GM23338 (cell line): ENCODE data around the gene DOCK4. TPM values are rescaled to one million over a fixed set of nuclear protein-coding genes. Genes with fewer than 3 reads are reported as not detected.
"Not testable (repeated sequence)": the region's sequence is repeated elsewhere in the genome, so short reads cannot be mapped to it uniquely, and the experiment has no call there.

Experiments
- ATAC-seq: fragments of 200-7000 bp; cut with Tn5 transposase; 3 replicates; pipeline ENCODE4 v1.9.1; 2020
- DNase-seq: peaks from one replicate; pipeline ENCODE4 v3.0.0-alpha.2; 2015; ENCODE audit warnings: low spot score
- H2AFZ ChIP-seq: fragments of 200-600 bp; sonication (generic); 2 replicates; pipeline ENCODE4 v1.8.0; 2016; ENCODE audit warnings: antibody characterized with exemption, mild to moderate bottlenecking, moderate library complexity
- H3F3A ChIP-seq: fragments of 200-600 bp; sonication (generic); replicated peaks from 2 replicates; pipeline ENCODE4 v1.8.0; 2017; ENCODE audit warnings: antibody characterized with exemption, mixed run types, low read depth
- H3K27ac ChIP-seq: fragments of 200-600 bp; sonication (generic); 2 replicates; pipeline ENCODE4 v1.6.1; 2016; ENCODE audit warnings: low read depth
- H3K27me3 ChIP-seq: fragments of 200-600 bp; sonication (generic); 2 replicates; pipeline ENCODE4 v1.8.0; 2016; ENCODE audit warnings: mild to moderate bottlenecking, mixed run types, moderate library complexity; ENCODE audit not compliant: insufficient read depth
- H3K36me3 ChIP-seq: fragments of 200-600 bp; sonication (generic); 2 replicates; pipeline ENCODE4 v1.8.0; 2016; ENCODE audit warnings: mild to moderate bottlenecking; ENCODE audit not compliant: insufficient read depth
- H3K4me1 ChIP-seq: fragments of 200-600 bp; sonication (generic); 2 replicates; pipeline ENCODE4 v1.8.0; 2016; ENCODE audit warnings: mild to moderate bottlenecking, moderate library complexity; ENCODE audit not compliant: insufficient read depth
- H3K4me2 ChIP-seq: fragments of 200-600 bp; sonication (generic); 2 replicates; pipeline ENCODE4 v1.7.1; 2017; ENCODE audit warnings: mixed run types
- H3K4me3 ChIP-seq: fragments of 200-600 bp; sonication (generic); 2 replicates; pipeline ENCODE4 v1.6.1; 2016; ENCODE audit warnings: mixed run types
- H3K79me2 ChIP-seq: fragments of 200-600 bp; sonication (generic); replicated peaks from 2 replicates; pipeline ENCODE4 v1.8.0; 2017; ENCODE audit warnings: mild to moderate bottlenecking; ENCODE audit not compliant: insufficient read depth
- H3K9me2 ChIP-seq: fragments of 200-600 bp; sonication (generic); 2 replicates; pipeline ENCODE4 v1.8.0; 2017; ENCODE audit not compliant: insufficient read depth
- H4K20me1 ChIP-seq: fragments of 200-600 bp; sonication (generic); replicated peaks from 2 replicates; pipeline ENCODE4 v1.8.0; 2017; ENCODE audit warnings: mild to moderate bottlenecking; ENCODE audit not compliant: insufficient read depth
- H3K27ac Mint-ChIP-seq: 2 replicates; pipeline ENCODE4 v1.8.0; 2020; ENCODE audit warnings: inconsistent platforms, mild to moderate bottlenecking, moderate library complexity, mixed read lengths
- H3K27me3 Mint-ChIP-seq: 3 replicates; pipeline ENCODE4 v1.8.0; 2022; ENCODE audit warnings: low read depth, mild to moderate bottlenecking, moderate library complexity, mixed read lengths, inconsistent platforms; ENCODE audit not compliant: insufficient read depth, poor library complexity
- H3K36me3 Mint-ChIP-seq: 3 replicates; pipeline ENCODE4 v1.8.0; 2021; ENCODE audit warnings: low read depth, mild to moderate bottlenecking, inconsistent platforms, moderate library complexity, mixed read lengths
- H3K4me1 Mint-ChIP-seq: 3 replicates; pipeline ENCODE4 v1.8.0; 2020; ENCODE audit warnings: mild to moderate bottlenecking, inconsistent platforms, mixed read lengths
- H3K4me3 Mint-ChIP-seq: 3 replicates; pipeline ENCODE4 v1.8.0; 2021; ENCODE audit warnings: moderate library complexity, mild to moderate bottlenecking, inconsistent platforms, mixed read lengths
- H3K9me3 Mint-ChIP-seq: 3 replicates; pipeline ENCODE4 v1.8.0; 2020; ENCODE audit warnings: moderate library complexity, mild to moderate bottlenecking, inconsistent platforms, mixed read lengths
- CREB1 ChIP-seq: fragments of 250-450 bp; sonication (Bioruptor Pico); IDR thresholded peaks from 2 replicates; pipeline ENCODE4 v1.5.0; 2020; ENCODE audit warnings: low read depth, mild to moderate bottlenecking, moderate library complexity
- EZH2 ChIP-seq: fragments of 200-600 bp; sonication (generic); IDR thresholded peaks from one replicate; pipeline ENCODE4 v1.8.0; 2017; ENCODE audit warnings: antibody characterized with exemption, mild to moderate bottlenecking, low read depth; ENCODE audit not compliant: unreplicated experiment
- EZH2phosphoT487 ChIP-seq: fragments of 200-600 bp; sonication (generic); IDR thresholded peaks from one replicate; pipeline ENCODE4 v1.8.1; 2018; ENCODE audit warnings: antibody characterized with exemption; ENCODE audit not compliant: unreplicated experiment
- NANOG ChIP-seq: IDR thresholded peaks from 2 replicates; pipeline ENCODE4 v1.6.1; 2016; ENCODE audit warnings: antibody characterized with exemption, borderline replicate concordance
- POLR2AphosphoS5 ChIP-seq: IDR thresholded peaks from 2 replicates; pipeline ENCODE4 v1.6.1; 2016; ENCODE audit warnings: antibody characterized with exemption, low read depth
- ZNF114 ChIP-seq: fragments of 250-450 bp; sonication (Bioruptor Pico); IDR thresholded peaks from 2 replicates; pipeline ENCODE4 v1.5.0; 2020; ENCODE audit warnings: mild to moderate bottlenecking, moderate library complexity
- ZNF331 ChIP-seq: fragments of 250-450 bp; sonication (Bioruptor Pico); IDR thresholded peaks from 2 replicates; pipeline ENCODE4 v1.5.0; 2020; ENCODE audit warnings: low read depth, mild to moderate bottlenecking, moderate library complexity
- ZNF462 ChIP-seq: fragments of 250-450 bp; sonication (Bioruptor Pico); IDR thresholded peaks from 2 replicates; pipeline ENCODE4 v1.5.0; 2020; ENCODE audit warnings: mild to moderate bottlenecking, moderate library complexity
- polyA plus RNA-seq: library from polyadenylated mRNA; unstranded; fragments of >200 nt; fragmentation: Nextera tagmentation; extraction: Ambion mirVana; gene quantifications from 2 replicates; pipeline ENCODE4 v1.2.1, GENCODE V29; 2016
- total RNA-seq: library from RNA; depleted of rRNA; stranded (reverse); fragments of >200 nt; shearing (Covaris generic); gene quantifications from 2 replicates; pipeline ENCODE4 v1.2.3, GENCODE V29; 2014

Gene DOCK4
- total and polyA plus RNA-seq, 2 experiments from 2014 or later, result 6.3 to 33.8 TPM

DNA sequence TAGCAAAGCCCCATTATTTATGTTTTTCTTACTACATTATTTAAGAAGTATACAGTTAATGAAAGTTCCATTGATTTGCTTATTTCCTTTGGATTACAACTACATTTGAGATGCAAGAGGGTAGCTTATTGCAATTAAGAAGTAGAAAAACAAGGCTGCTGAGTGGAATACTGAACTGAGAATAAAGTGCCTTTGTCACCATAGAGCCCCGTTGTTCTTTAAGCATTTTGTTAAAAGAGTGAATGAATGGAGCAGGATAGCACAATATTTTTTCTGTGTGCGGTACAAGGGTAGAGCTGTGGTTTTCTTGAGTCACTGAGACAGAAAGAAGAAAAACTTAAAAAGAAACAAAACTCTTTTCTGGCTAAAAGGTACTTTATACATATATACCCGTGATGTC is 45.9 kb upstream of the DOCK4 start (continued):
- TF ChIP-seq EZH2, result no peak
- TF ChIP-seq ZNF114, result no peak
- TF ChIP-seq NANOG, result no peak
- TF ChIP-seq ZNF331 (CRISPR knock-in tag), result no peak
- TF ChIP-seq EZH2phosphoT487, result no peak

DNA sequence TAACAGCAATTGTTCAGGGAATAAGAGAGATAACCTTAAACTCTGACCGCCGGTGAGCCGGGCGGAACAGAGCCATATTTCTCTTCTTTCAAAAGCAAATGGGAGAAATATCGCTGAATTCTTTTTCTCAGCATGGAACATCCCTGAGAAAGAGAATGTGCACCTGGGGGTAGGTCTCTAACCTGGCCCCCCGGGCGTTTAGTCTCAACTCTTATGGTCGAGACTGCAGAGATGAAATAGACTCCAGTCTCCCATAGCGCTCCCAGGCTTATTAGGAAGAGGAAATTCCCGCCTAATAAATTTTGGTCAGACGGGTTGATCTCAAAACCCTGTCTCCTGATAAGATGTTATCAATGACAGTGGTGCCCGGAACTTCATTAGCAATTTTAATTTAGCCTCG is 43.8 kb upstream of the DOCK4 start:
- Histone ChIP-seq H3K79me2 (peaks cover 32% of the 10 kb centered on the region), H3K4me1 (peaks cover 74% of the 10 kb centered on the region), H3K4me3 (peak overlapping the region; percentile 48), H3K27ac (peak overlapping the region; percentile 70), H3K27me3 (peaks cover 29% of the 10 kb centered on the region), H3K4me2 (peak overlapping the region; percentile 78)
- H3K36me3 Mint-ChIP-seq, H3K36me3 ChIP-seq, H3F3A ChIP-seq, H3K9me2 ChIP-seq, H3K27me3 Mint-ChIP-seq, H3K9me3 Mint-ChIP-seq, H2AFZ ChIP-seq, H3K27ac Mint-ChIP-seq, H4K20me1 ChIP-seq: not testable (repeated sequence)
- peak; percentile 69 for ATAC-seq
- DNase-seq, result peak; percentile 78
- Mint-ChIP-seq H3K4me1 (peaks cover 76% of the 10 kb centered on the region), H3K4me3 (peak overlapping the region; percentile 61)
- TF ChIP-seq ZNF462 (CRISPR knock-in tag) (0 out of 2 replicates have a peak, but pooled peaks have one; percentile 7), POLR2AphosphoS5 (peak; percentile 47; the same call in 1 of the 2 replicates), CREB1 (CRISPR knock-in tag) (0 out of 2 replicates have a peak, but pooled peaks have one; percentile 15), NANOG (peak; percentile 47; the same call in 1 of the 2 replicates)
